ENCODE results near the gene FBLN5.

Gene FBLN5

GRCh38 chr14:91885113-91885712, 62.3 kb downstream of the FBLN5 start:
- TF ChIP-seq CTCF (IDR thresholded peaks at IDR 0.05; ENCODE audit: low read depth, low read length) = no peak
- no peak for TF ChIP-seq POLR2A (IDR thresholded peaks at IDR 0.05; ENCODE audit: extremely low read depth, insufficient read length)
- TF ChIP-seq MYC (IDR thresholded peaks at IDR 0.05; ENCODE audit: low read depth, low read length) = no peak
- no peak for TF ChIP-seq MAX (IDR thresholded peaks at IDR 0.05; ENCODE audit: low read depth, low read length)
- no peak overlapping the region for H3K4me3 ChIP-seq (ENCODE audit: low read depth, low read length)
- no peak for DNase-seq (ENCODE audit: low read depth)

GRCh38 chr14:91884664-91885063, 62.8 kb downstream of the FBLN5 start:
- no peak for DNase-seq (ENCODE audit: low read depth)
- no peak for TF ChIP-seq MAX (IDR thresholded peaks at IDR 0.05; ENCODE audit: low read depth, low read length)
- TF ChIP-seq POLR2A (IDR thresholded peaks at IDR 0.05; ENCODE audit: extremely low read depth, insufficient read length) = no peak
- TF ChIP-seq MYC (IDR thresholded peaks at IDR 0.05; ENCODE audit: low read depth, low read length) = no peak
- no peak for TF ChIP-seq CTCF (IDR thresholded peaks at IDR 0.05; ENCODE audit: low read depth, low read length)
- H3K4me3 ChIP-seq (ENCODE audit: low read depth, low read length) = no peak overlapping the region

GRCh38 chr14:91883753-91884152, 63.7 kb downstream of the FBLN5 start:
- H3K4me3 ChIP-seq (ENCODE audit: low read depth, low read length) = no peak overlapping the region
- no peak for TF ChIP-seq MAX (IDR thresholded peaks at IDR 0.05; ENCODE audit: low read depth, low read length)
- TF ChIP-seq CTCF (IDR thresholded peaks at IDR 0.05; ENCODE audit: low read depth, low read length) = no peak
- no peak for DNase-seq (ENCODE audit: low read depth)

- no peak overlapping the region for H3K4me3 ChIP-seq (ENCODE audit: low read depth, low read length)
- TF ChIP-seq MAX (IDR thresholded peaks at IDR 0.05; ENCODE audit: low read depth, low read length) (no peak), CTCF (IDR thresholded peaks at IDR 0.05; ENCODE audit: low read depth, low read length) (no peak), MYC (IDR thresholded peaks at IDR 0.05; ENCODE audit: low read depth, low read length) (no peak), POLR2A (IDR thresholded peaks at IDR 0.05; ENCODE audit: extremely low read depth, insufficient read length) (no peak)
- no peak for DNase-seq (ENCODE audit: low read depth)
These were observed 64.7 kb downstream of the FBLN5 start for GRCh38 chr14:91882776-91883175.

GRCh38 chr14:91882369-91882768, 65.1 kb downstream of the FBLN5 start:
- no peak overlapping the region for H3K4me3 ChIP-seq (ENCODE audit: low read depth, low read length)
- TF ChIP-seq MYC (IDR thresholded peaks at IDR 0.05; ENCODE audit: low read depth, low read length) = no peak
- no peak for TF ChIP-seq CTCF (IDR thresholded peaks at IDR 0.05; ENCODE audit: low read depth, low read length)
- no peak for TF ChIP-seq POLR2A (IDR thresholded peaks at IDR 0.05; ENCODE audit: extremely low read depth, insufficient read length)
- DNase-seq (ENCODE audit: low read depth) = no peak

GRCh38 chr14:91879196-91879595, 68.3 kb downstream of the FBLN5 start:
- TF ChIP-seq CTCF (IDR thresholded peaks at IDR 0.05; ENCODE audit: low read depth, low read length) = no peak
- no peak overlapping the region for H3K4me3 ChIP-seq (ENCODE audit: low read depth, low read length)

More at GRCh38 chr14:91879196-91879595, 68.3 kb downstream of the FBLN5 start:
- no peak for DNase-seq (ENCODE audit: low read depth)
